H9 (cell line): Measurements from ENCODE around the gene CORO1C. TPM values are rescaled to one million over a fixed set of nuclear protein-coding genes. Genes with fewer than 3 reads are reported as not detected.

Experiments
- DNase-seq: peaks from one replicate; pipeline ENCODE4 v3.0.0-alpha.2; 2017
- H2AFZ ChIP-seq: one replicate; pipeline ENCODE4 v1.6.1; 2013; ENCODE audit warnings: mild to moderate bottlenecking, low read length, control low read depth, moderate library complexity
- H2AK5ac ChIP-seq: 2 replicates; pipeline ENCODE4 v1.6.1; 2013; ENCODE audit warnings: low read length, control low read depth, mixed read lengths; ENCODE audit not compliant: insufficient read length
- H2BK120ac ChIP-seq: one replicate; pipeline ENCODE4 v1.6.1; 2013; ENCODE audit warnings: low read depth, mild to moderate bottlenecking, low read length, control low read depth, inconsistent platforms; ENCODE audit not compliant: poor library complexity, severe bottlenecking
- H2BK12ac ChIP-seq: 2 replicates; pipeline ENCODE4 v1.6.1; 2013; ENCODE audit warnings: low read length, control low read depth, mixed read lengths, low read depth; ENCODE audit not compliant: insufficient read length
- H2BK15ac ChIP-seq: 2 replicates; pipeline ENCODE4 v1.6.1; 2013; ENCODE audit warnings: low read depth, low read length, control low read depth
- H2BK20ac ChIP-seq: one replicate; pipeline ENCODE4 v1.6.1; 2013; ENCODE audit warnings: low read depth, mild to moderate bottlenecking, low read length, control low read depth, inconsistent platforms; ENCODE audit not compliant: poor library complexity, severe bottlenecking
- H2BK5ac ChIP-seq: 2 replicates; pipeline ENCODE4 v1.6.1; 2013; ENCODE audit warnings: low read length, control low read depth, mixed read lengths; ENCODE audit not compliant: insufficient read length
- H3K14ac ChIP-seq: 2 replicates; pipeline ENCODE4 v1.6.1; 2013; ENCODE audit warnings: low read length, control low read depth; ENCODE audit not compliant: insufficient read depth
- H3K18ac ChIP-seq: 2 replicates; pipeline ENCODE4 v1.6.1; 2013; ENCODE audit warnings: low read depth, mild to moderate bottlenecking, mixed read lengths, low read length, control low read depth; ENCODE audit not compliant: insufficient read length
- H3K23ac ChIP-seq: 2 replicates; pipeline ENCODE4 v1.6.1; 2013; ENCODE audit warnings: low read length, control low read depth, mixed read lengths, low read depth; ENCODE audit not compliant: insufficient read length
- H3K23me2 ChIP-seq: 2 replicates; pipeline ENCODE4 v1.6.1; 2013; ENCODE audit warnings: low read depth, mild to moderate bottlenecking, mixed read lengths, low read length, control low read depth; ENCODE audit not compliant: insufficient read length, poor library complexity, severe bottlenecking
- H3K27ac ChIP-seq: 2 replicates; pipeline ENCODE4 v1.5.1; 2013; ENCODE audit warnings: low read length, control low read depth, mixed read lengths, low read depth; ENCODE audit not compliant: insufficient read length
- H3K27me3 ChIP-seq: 2 replicates; pipeline ENCODE4 v1.6.1; 2013; ENCODE audit warnings: low read length, control low read depth, inconsistent platforms; ENCODE audit not compliant: insufficient read depth
- H3K4ac ChIP-seq: 2 replicates; pipeline ENCODE4 v1.6.1; 2013; ENCODE audit warnings: low read depth, mild to moderate bottlenecking, control low read depth, inconsistent platforms, low read length, moderate library complexity
- H3K4me1 ChIP-seq: 2 replicates; pipeline ENCODE4 v1.6.1; 2013; ENCODE audit warnings: low read length, control low read depth, inconsistent platforms; ENCODE audit not compliant: insufficient read depth
- H3K4me2 ChIP-seq: 2 replicates; pipeline ENCODE4 v1.6.1; 2013; ENCODE audit warnings: low read length, control low read depth, mixed read lengths; ENCODE audit not compliant: insufficient read length, insufficient read depth
- H3K56ac ChIP-seq: 2 replicates; pipeline ENCODE4 v1.6.1; 2013; ENCODE audit warnings: low read depth, mild to moderate bottlenecking, mixed read lengths, low read length, control low read depth; ENCODE audit not compliant: insufficient read length
- H3K79me1 ChIP-seq: 2 replicates; pipeline ENCODE4 v1.6.1; 2013; ENCODE audit warnings: low read depth, mild to moderate bottlenecking, moderate library complexity, low read length, control low read depth, inconsistent platforms; ENCODE audit not compliant: insufficient read depth, poor library complexity, severe bottlenecking
- H3K79me2 ChIP-seq: 2 replicates; pipeline ENCODE4 v1.6.1; 2013; ENCODE audit warnings: low read length, control low read depth, inconsistent platforms; ENCODE audit not compliant: insufficient read depth
- H3K9ac ChIP-seq: 2 replicates; pipeline ENCODE4 v1.6.1; 2013; ENCODE audit warnings: low read length, control low read depth, mixed read lengths; ENCODE audit not compliant: insufficient read length; ENCODE audit errors: extremely low read depth
- H3K9me3 ChIP-seq: one replicate; pipeline ENCODE4 v1.6.1; 2013; ENCODE audit warnings: low read depth, low read length, inconsistent platforms; ENCODE audit not compliant: control insufficient read depth
- H3T11ph ChIP-seq: one replicate; pipeline ENCODE4 v1.6.1; 2013; ENCODE audit warnings: mild to moderate bottlenecking, low read length, control low read depth, inconsistent platforms
- H4K20me1 ChIP-seq: one replicate; pipeline ENCODE4 v1.6.1; 2013; ENCODE audit not compliant: control insufficient read depth, insufficient read length, insufficient read depth
- H4K5ac ChIP-seq: 2 replicates; pipeline ENCODE4 v1.6.1; 2013; ENCODE audit warnings: low read depth, mild to moderate bottlenecking, mixed read lengths, low read length, control low read depth; ENCODE audit not compliant: insufficient read length
- H4K8ac ChIP-seq: replicated peaks from 2 replicates; pipeline ENCODE4 v1.6.1; 2013; ENCODE audit warnings: low read length, control low read depth, mixed read lengths, low read depth; ENCODE audit not compliant: insufficient read length
- H4K91ac ChIP-seq: 2 replicates; pipeline ENCODE4 v1.6.1; 2013; ENCODE audit warnings: low read depth, mild to moderate bottlenecking, moderate library complexity, mixed read lengths, low read length, control low read depth; ENCODE audit not compliant: insufficient read length
- H3K27ac Mint-ChIP-seq, 3 experiments: 2 replicates in 2 of 3; 3 replicates in 1 of 3; pipeline ENCODE4 v1.8.0; 2020 to 2021; ENCODE audit warnings: mixed read lengths in 3 of 3, mild to moderate bottlenecking in 1 of 3, moderate library complexity in 1 of 3
- H3K27me3 Mint-ChIP-seq: 2 replicates; pipeline ENCODE4 v1.8.0; 2021; ENCODE audit warnings: low read depth, mild to moderate bottlenecking, moderate library complexity, mixed read lengths
- H3K36me3 Mint-ChIP-seq, 3 experiments: 2 replicates in 2 of 3; 3 replicates in 1 of 3; pipeline ENCODE4 v1.8.0; 2020 to 2021; ENCODE audit warnings: low read depth in 3 of 3, mixed read lengths in 3 of 3; ENCODE audit not compliant: insufficient read depth in 1 of 3
- H3K4me1 Mint-ChIP-seq, 2 experiments: 2 replicates each; pipeline ENCODE4 v1.8.0; 2020; ENCODE audit warnings: mixed read lengths in 2 of 2
- H3K4me3 Mint-ChIP-seq, 2 experiments: 2 replicates in 1 of 2; 3 replicates in 1 of 2; pipeline ENCODE4 v1.8.0; 2020 to 2021; ENCODE audit warnings: mild to moderate bottlenecking in 2 of 2, mixed read lengths in 2 of 2, moderate library complexity in 1 of 2
- H3K9me3 Mint-ChIP-seq, 2 experiments: 2 replicates in 1 of 2; 3 replicates in 1 of 2; pipeline ENCODE4 v1.8.0; 2020; ENCODE audit warnings: mild to moderate bottlenecking in 2 of 2, mixed read lengths in 2 of 2, moderate library complexity in 1 of 2
- WGBS: extraction: QIAGEN DNeasy Blood & Tissue Kit; methylation state at CpG from one replicate; pipeline ENCODE4 v1.1.7; 2013; ENCODE audit warnings: missing lambda C conversion rate, low lambda C conversion rate, mixed read lengths; ENCODE audit not compliant: insufficient read length; ENCODE audit errors: extremely low coverage; 5-methylcytosine and 5-hydroxymethylcytosine counted together
- total RNA-seq: library from RNA; stranded (reverse); gene quantifications from 2 replicates; pipeline ENCODE4 v1.2.1, GENCODE V29; 2021
- TF ChIP-seq, protein P1 (sequence below): fragments of 200-600 bp; sonication (generic); conservative IDR thresholded peaks from 3 replicates; pipeline ENCODE4 v1.8.0; 2021; ENCODE audit warnings: antibody characterized with exemption, mild to moderate bottlenecking

Gene CORO1C
- total RNA-seq, 1 experiment from 2014 or later = 154 TPM

DNA sequence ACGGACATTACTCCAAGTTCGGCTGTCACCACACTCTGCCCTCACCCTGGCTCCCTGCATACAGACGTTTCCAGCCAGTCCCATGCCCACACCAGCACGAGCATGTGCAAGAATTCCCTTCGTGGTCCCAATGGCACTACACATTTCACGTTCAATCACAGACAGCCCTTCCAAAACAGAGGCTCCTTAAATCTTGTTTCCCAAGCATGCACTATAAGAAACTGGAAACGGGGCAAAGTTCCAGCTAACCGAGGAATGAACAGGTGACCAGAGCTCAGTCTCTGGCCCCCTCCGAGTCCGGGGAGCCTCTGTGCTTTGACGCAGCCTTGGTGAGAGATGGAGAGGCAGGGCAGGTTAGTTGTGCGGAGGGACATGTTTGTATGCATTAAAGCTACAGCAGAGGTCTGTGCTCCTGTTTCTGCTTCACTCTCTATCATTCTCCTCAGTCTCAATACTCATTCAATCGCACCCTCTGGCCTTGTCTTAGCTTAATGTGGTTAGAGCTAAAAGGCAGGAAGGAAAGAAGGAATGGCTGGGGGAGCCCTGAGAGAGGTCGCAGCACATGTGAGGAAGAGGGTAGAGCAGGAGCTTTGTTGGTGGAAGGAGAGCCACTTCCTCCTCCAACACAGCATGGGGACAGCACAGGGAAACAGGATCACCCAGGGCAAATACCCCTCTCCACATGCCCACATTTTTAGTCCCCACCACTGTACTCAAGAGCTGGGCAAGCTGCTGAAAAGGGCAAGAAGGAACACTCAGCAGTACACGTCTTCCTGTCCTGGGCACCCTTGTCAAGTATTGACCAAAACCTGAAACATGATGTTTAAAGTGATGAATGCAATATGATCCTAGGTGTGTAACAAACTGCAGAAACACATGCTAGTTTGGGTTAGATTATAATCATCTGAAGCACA, 85.4 kb downstream of the CORO1C start:
- H3K9ac ChIP-seq = no peak overlapping the region
- TF ChIP-seq, protein P1, sequence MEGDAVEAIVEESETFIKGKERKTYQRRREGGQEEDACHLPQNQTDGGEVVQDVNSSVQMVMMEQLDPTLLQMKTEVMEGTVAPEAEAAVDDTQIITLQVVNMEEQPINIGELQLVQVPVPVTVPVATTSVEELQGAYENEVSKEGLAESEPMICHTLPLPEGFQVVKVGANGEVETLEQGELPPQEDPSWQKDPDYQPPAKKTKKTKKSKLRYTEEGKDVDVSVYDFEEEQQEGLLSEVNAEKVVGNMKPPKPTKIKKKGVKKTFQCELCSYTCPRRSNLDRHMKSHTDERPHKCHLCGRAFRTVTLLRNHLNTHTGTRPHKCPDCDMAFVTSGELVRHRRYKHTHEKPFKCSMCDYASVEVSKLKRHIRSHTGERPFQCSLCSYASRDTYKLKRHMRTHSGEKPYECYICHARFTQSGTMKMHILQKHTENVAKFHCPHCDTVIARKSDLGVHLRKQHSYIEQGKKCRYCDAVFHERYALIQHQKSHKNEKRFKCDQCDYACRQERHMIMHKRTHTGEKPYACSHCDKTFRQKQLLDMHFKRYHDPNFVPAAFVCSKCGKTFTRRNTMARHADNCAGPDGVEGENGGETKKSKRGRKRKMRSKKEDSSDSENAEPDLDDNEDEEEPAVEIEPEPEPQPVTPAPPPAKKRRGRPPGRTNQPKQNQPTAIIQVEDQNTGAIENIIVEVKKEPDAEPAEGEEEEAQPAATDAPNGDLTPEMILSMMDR = no peak
- DNase-seq = peak; percentile 23
- Mint-ChIP-seq H3K4me1 (peaks cover 15 to 22% of the 10 kb centered on the region in 2 experiments), H3K4me3 (no peak overlapping the region; a peak in 1 of 5 replicates), H3K36me3 (peaks cover 18 to 69% (median 42%) of the 10 kb centered on the region in 3 experiments; a peak in 6 of 7 replicates), H3K27ac (peak overlapping the region; percentile 32 to 59 (median 58); a peak in 3 of 7 replicates), H3K9me3 (no peaks in the 10 kb centered on the region), H3K27me3 (no peaks in the 10 kb centered on the region)
- H3K27ac ChIP-seq = no peak overlapping the region
- no peak overlapping the region for H2BK15ac ChIP-seq
- H2AK5ac ChIP-seq = no peak overlapping the region
- H2AFZ ChIP-seq = no peak overlapping the region
- H4K5ac ChIP-seq = no peak overlapping the region
- no peaks in the 10 kb centered on the region for H3K79me1 ChIP-seq
- no peak overlapping the region for H2BK5ac ChIP-seq
- H4K20me1 ChIP-seq = no peaks in the 10 kb centered on the region
- no peak overlapping the region for H3T11ph ChIP-seq
- H3K4me2 ChIP-seq = no peak overlapping the region
- no CpG with 5 or more reads among the region's 15 CpGs for WGBS
- H3K9me3 ChIP-seq = no peaks in the 10 kb centered on the region
- H2BK12ac ChIP-seq = no peak overlapping the region
- H3K4me1 ChIP-seq = no peaks in the 10 kb centered on the region; the same call in 1 of the 2 replicates
- H3K56ac ChIP-seq = no peak overlapping the region
- H2BK20ac ChIP-seq = no peak overlapping the region
- no peak overlapping the region for H3K4ac ChIP-seq
- no peak overlapping the region for H3K23ac ChIP-seq
- H3K79me2 ChIP-seq = no peaks in the 10 kb centered on the region
- no peak overlapping the region for H4K91ac ChIP-seq
- no peaks in the 10 kb centered on the region for H3K27me3 ChIP-seq
- no peak overlapping the region for H2BK120ac ChIP-seq
- no peaks in the 10 kb centered on the region for H3K23me2 ChIP-seq
- H3K18ac ChIP-seq = no peak overlapping the region
- no peak overlapping the region for H4K8ac ChIP-seq
- H3K14ac ChIP-seq = no peak overlapping the region
